ENCODE measurements around the gene CFAP100. TPM values are rescaled to one million over a fixed set of nuclear protein-coding genes. Genes with fewer than 3 reads are reported as not detected.

CFAP100 gene
- total and polyA plus RNA-seq, 9 of the 15 experiments (the other 6 are each of a cell fraction or from before 2014, with no cell fraction given), result not detected

- TF ChIP-seq MGA (IDR thresholded peaks at IDR 0.05) (no peak), HDAC3 (IDR thresholded peaks at IDR 0.05; ENCODE audit: borderline replicate concordance, partially characterized antibody) (no peak), ZNF217 (CRISPR knock-in tag; IDR thresholded peaks at IDR 0.05) (no peak), TFAM (CRISPR knock-in tag; conservative IDR thresholded peaks at IDR 0.05) (no peak), ZBTB49 (CRISPR knock-in tag; IDR thresholded peaks at IDR 0.05; ENCODE audit: borderline replicate concordance) (no peak), NBN (IDR thresholded peaks at IDR 0.05; ENCODE audit: low read depth) (no peak), ZNF778 (CRISPR knock-in tag; IDR thresholded peaks at IDR 0.05) (no peak), ZNF24 (IDR thresholded peaks at IDR 0.05) (no peak), HNRNPK (IDR thresholded peaks at IDR 0.05; ENCODE audit: low read depth, low read length, poor library complexity, severe bottlenecking) (no peak), NR4A1 (CRISPR knock-in tag; IDR thresholded peaks at IDR 0.05) (no peak), NR4A1 (tag; IDR thresholded peaks at IDR 0.05) (no peak)
- TF ChIP-seq, protein P1, sequence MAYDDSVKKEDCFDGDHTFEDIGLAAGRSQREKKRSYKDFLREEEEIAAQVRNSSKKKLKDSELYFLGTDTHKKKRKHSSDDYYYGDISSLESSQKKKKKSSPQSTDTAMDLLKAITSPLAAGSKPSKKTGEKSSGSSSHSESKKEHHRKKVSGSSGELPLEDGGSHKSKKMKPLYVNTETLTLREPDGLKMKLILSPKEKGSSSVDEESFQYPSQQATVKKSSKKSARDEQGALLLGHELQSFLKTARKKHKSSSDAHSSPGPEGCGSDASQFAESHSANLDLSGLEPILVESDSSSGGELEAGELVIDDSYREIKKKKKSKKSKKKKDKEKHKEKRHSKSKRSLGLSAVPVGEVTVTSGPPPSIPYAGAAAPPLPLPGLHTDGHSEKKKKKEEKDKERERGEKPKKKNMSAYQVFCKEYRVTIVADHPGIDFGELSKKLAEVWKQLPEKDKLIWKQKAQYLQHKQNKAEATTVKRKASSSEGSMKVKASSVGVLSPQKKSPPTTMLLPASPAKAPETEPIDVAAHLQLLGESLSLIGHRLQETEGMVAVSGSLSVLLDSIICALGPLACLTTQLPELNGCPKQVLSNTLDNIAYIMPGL (CRISPR knock-in tag; IDR thresholded peaks at IDR 0.05), result no peak
These were observed 78.8 kb downstream of the CFAP100 start (continued) for GRCh38 chr3:126473292-126474168.

All from K562 (cell line).